HEK293T (cell line): ENCODE measurements around the gene MATN1.

Experiments
- FOXM1 ChIP-seq: fragments of 450-650 bp; IDR thresholded peaks from 2 replicates; pipeline ENCODE4 v1.6.1; 2017; ENCODE audit warnings: mild to moderate bottlenecking, borderline replicate concordance
- SUZ12 ChIP-seq: fragments of 450-650 bp; IDR thresholded peaks from 2 replicates; pipeline ENCODE4 v1.6.1; 2016; ENCODE audit warnings: mild to moderate bottlenecking

DNA sequence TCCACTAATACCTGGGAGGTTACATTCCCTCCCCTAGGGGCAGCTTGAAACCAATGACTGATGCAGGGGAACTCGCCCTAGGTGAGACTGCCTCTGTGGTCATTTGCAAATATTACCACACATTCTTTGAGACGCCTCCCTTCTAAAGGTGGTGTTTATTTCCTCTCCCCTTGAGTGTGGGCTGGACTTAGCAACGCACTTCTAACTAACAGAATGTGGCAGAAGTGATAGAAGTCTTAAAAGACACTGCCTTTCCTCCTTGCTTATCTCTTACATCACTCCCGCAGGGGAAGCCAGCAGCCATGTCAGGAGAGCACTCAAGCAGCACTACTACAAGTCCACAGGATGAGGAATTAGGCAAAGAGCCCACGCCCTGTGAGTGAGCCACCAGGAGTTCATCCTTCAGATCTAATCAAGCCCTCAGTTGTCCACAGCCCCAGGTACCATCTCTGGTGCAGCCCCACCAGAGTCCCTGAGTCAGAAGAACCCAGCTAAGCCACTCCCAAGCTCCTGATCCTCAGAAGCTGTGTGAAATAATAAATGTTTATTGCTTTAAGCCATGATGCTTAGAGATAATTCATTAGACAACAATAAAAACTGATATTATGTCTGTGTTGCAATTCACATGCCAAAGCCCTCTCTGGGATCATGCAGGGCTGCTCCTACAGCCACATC is 14.8 kb upstream of the MATN1 start:
- TF ChIP-seq FOXM1: no peak
- TF ChIP-seq SUZ12: no peak
